ENCODE results near the gene LMF1.
"Not testable (repeated sequence)": the region's sequence is repeated elsewhere in the genome, so short reads cannot be mapped to it uniquely, and the experiment has no call there.

The LMF1 gene

GRCh38 chr16:959232-960040 lies 11.3 kb downstream of the LMF1 start:
- Mint-ChIP-seq H3K4me3 (no peak overlapping the region), H3K27me3 (no peaks in the 10 kb centered on the region), H3K9me3 (no peaks in the 10 kb centered on the region), H3K36me3 (peaks cover 26% of the 10 kb centered on the region), H3K4me1 (peaks cover 25% of the 10 kb centered on the region), H3K27ac (no peak overlapping the region)
- no peak for ATAC-seq

GRCh38 chr16:955766-956165 lies 15.0 kb downstream of the LMF1 start:
- not testable (repeated sequence) for H3K9me3 Mint-ChIP-seq, H3K4me3 Mint-ChIP-seq, H3K27me3 Mint-ChIP-seq, ATAC-seq, H3K27ac Mint-ChIP-seq
- Mint-ChIP-seq H3K4me1 (peaks cover 12% of the 10 kb centered on the region), H3K36me3 (peaks cover 44% of the 10 kb centered on the region)

GRCh38 chr16:953818-954217 lies 17.0 kb downstream of the LMF1 start:
- not testable (repeated sequence) for H3K27me3 Mint-ChIP-seq, H3K4me1 Mint-ChIP-seq, ATAC-seq, H3K27ac Mint-ChIP-seq, H3K4me3 Mint-ChIP-seq, H3K9me3 Mint-ChIP-seq
- peaks cover 35% of the 10 kb centered on the region for H3K36me3 Mint-ChIP-seq

GRCh38 chr16:952321-952720 lies 18.5 kb downstream of the LMF1 start:
- peaks cover 2% of the 10 kb centered on the region for H3K4me1 Mint-ChIP-seq
- H3K27me3 Mint-ChIP-seq, result no peaks in the 10 kb centered on the region
- no peak overlapping the region for H3K4me3 Mint-ChIP-seq
- no peak overlapping the region for H3K27ac Mint-ChIP-seq
- no peaks in the 10 kb centered on the region for H3K9me3 Mint-ChIP-seq
- no peak for ATAC-seq
- peaks cover 43% of the 10 kb centered on the region for H3K36me3 Mint-ChIP-seq

GRCh38 chr16:951660-952301 lies 19.0 kb downstream of the LMF1 start:
- H3K4me3 Mint-ChIP-seq, result no peak overlapping the region
- no peaks in the 10 kb centered on the region for H3K4me1 Mint-ChIP-seq
- no peak overlapping the region for H3K27ac Mint-ChIP-seq
- no peaks in the 10 kb centered on the region for H3K27me3 Mint-ChIP-seq
- no peak for ATAC-seq
- peaks cover 46% of the 10 kb centered on the region for H3K36me3 Mint-ChIP-seq
- no peaks in the 10 kb centered on the region for H3K9me3 Mint-ChIP-seq

- H3K27ac Mint-ChIP-seq, H3K9me3 Mint-ChIP-seq, H3K4me3 Mint-ChIP-seq: not testable (repeated sequence)
Measured at GRCh38 chr16:950733-951573, 19.8 kb downstream of the LMF1 start.

GRCh38 chr16:948767-949166 lies 22.0 kb downstream of the LMF1 start:
- H3K4me1 Mint-ChIP-seq, ATAC-seq, H3K27ac Mint-ChIP-seq, H3K4me3 Mint-ChIP-seq, H3K27me3 Mint-ChIP-seq, H3K9me3 Mint-ChIP-seq: not testable (repeated sequence)
- H3K36me3 Mint-ChIP-seq, result peaks cover 56% of the 10 kb centered on the region

More at GRCh38 chr16:950733-951573, 19.8 kb downstream of the LMF1 start:
- not testable (repeated sequence) for H3K4me1 Mint-ChIP-seq, ATAC-seq, H3K27me3 Mint-ChIP-seq
- H3K36me3 Mint-ChIP-seq, result peaks cover 46% of the 10 kb centered on the region

GRCh38 chr16:947922-948303 lies 22.9 kb downstream of the LMF1 start:
- not testable (repeated sequence) for ATAC-seq, H3K4me1 Mint-ChIP-seq, H3K27me3 Mint-ChIP-seq, H3K27ac Mint-ChIP-seq, H3K9me3 Mint-ChIP-seq, H3K4me3 Mint-ChIP-seq
- H3K36me3 Mint-ChIP-seq, result peaks cover 60% of the 10 kb centered on the region

- peaks cover 62% of the 10 kb centered on the region for H3K36me3 Mint-ChIP-seq
- H3K27ac Mint-ChIP-seq, result no peak overlapping the region
- H3K27me3 Mint-ChIP-seq, result no peaks in the 10 kb centered on the region
- ATAC-seq, result no peak
- H3K4me1 Mint-ChIP-seq, result no peaks in the 10 kb centered on the region
- H3K4me3 Mint-ChIP-seq, result no peak overlapping the region
- H3K9me3 Mint-ChIP-seq, result peaks cover 12% of the 10 kb centered on the region
Measured at GRCh38 chr16:947255-947921, 23.4 kb downstream of the LMF1 start.

GRCh38 chr16:946048-946395 lies 24.8 kb downstream of the LMF1 start:
- H3K9me3 Mint-ChIP-seq, result peaks cover 18% of the 10 kb centered on the region
- no peak overlapping the region for H3K27ac Mint-ChIP-seq
- H3K4me3 Mint-ChIP-seq, result no peak overlapping the region
- peaks cover 64% of the 10 kb centered on the region for H3K36me3 Mint-ChIP-seq
- no peaks in the 10 kb centered on the region for H3K4me1 Mint-ChIP-seq
- H3K27me3 Mint-ChIP-seq, result no peaks in the 10 kb centered on the region
- ATAC-seq, result no peak

- H3K9me3 Mint-ChIP-seq, result peaks cover 22% of the 10 kb centered on the region
Measured at GRCh38 chr16:945271-946047, 25.3 kb downstream of the LMF1 start.

GRCh38 chr16:943971-944370 lies 26.8 kb downstream of the LMF1 start:
- no peaks in the 10 kb centered on the region for H3K27me3 Mint-ChIP-seq
- H3K36me3 Mint-ChIP-seq, result peaks cover 85% of the 10 kb centered on the region
- peaks cover 6% of the 10 kb centered on the region for H3K4me1 Mint-ChIP-seq
- H3K27ac Mint-ChIP-seq, result no peak overlapping the region
- no peak for ATAC-seq
- no peak overlapping the region for H3K4me3 Mint-ChIP-seq
- peaks cover 22% of the 10 kb centered on the region for H3K9me3 Mint-ChIP-seq

More at GRCh38 chr16:945271-946047, 25.3 kb downstream of the LMF1 start:
- no peaks in the 10 kb centered on the region for H3K4me1 Mint-ChIP-seq
- no peak overlapping the region for H3K27ac Mint-ChIP-seq
- no peaks in the 10 kb centered on the region for H3K27me3 Mint-ChIP-seq
- no peak for ATAC-seq
- peaks cover 70% of the 10 kb centered on the region for H3K36me3 Mint-ChIP-seq
- no peak overlapping the region for H3K4me3 Mint-ChIP-seq

GRCh38 chr16:942436-943060 lies 28.2 kb downstream of the LMF1 start:
- Mint-ChIP-seq H3K27me3 (no peaks in the 10 kb centered on the region), H3K4me3 (no peak overlapping the region), H3K4me1 (peaks cover 6% of the 10 kb centered on the region), H3K27ac (no peak overlapping the region), H3K9me3 (peaks cover 22% of the 10 kb centered on the region), H3K36me3 (peaks cover 89% of the 10 kb centered on the region)
- ATAC-seq, result no peak

GRCh38 chr16:939941-940340 lies 30.8 kb downstream of the LMF1 start:
- Mint-ChIP-seq H3K9me3 (peaks cover 22% of the 10 kb centered on the region), H3K27me3 (no peaks in the 10 kb centered on the region), H3K4me1 (peaks cover 6% of the 10 kb centered on the region), H3K27ac (no peak overlapping the region), H3K36me3 (peaks cover 69% of the 10 kb centered on the region), H3K4me3 (no peak overlapping the region)
- no peak for ATAC-seq
